Measurements from ENCODE around the gene PPME1. TPM values are rescaled to one million over a fixed set of nuclear protein-coding genes. Genes with fewer than 3 reads are reported as not detected.
A peak's percentile ranks its signal among the peaks of the same experiment; 100 is the strongest.

The PPME1 gene
- total RNA-seq, 1 experiment from 2014 or later, result 68.3 TPM

- no peak for DNase-seq (ENCODE audit: low read depth, low spot score)
- no peak for ATAC-seq
- Histone ChIP-seq H3K9me3 (ENCODE audit: control insufficient read depth in 1 of 2, insufficient read depth in 1 of 2, low read depth in 1 of 2, low read length in 2 of 2) (no peaks in the 10 kb centered on the region), H3K27me3 (ENCODE audit: insufficient read depth, low read length) (no peaks in the 10 kb centered on the region), H3K4me2 (ENCODE audit: low read length) (peak overlapping the region; percentile 90; the same call in 1 of the 2 replicates), H2AFZ (ENCODE audit: low read depth, low read length, poor library complexity, severe bottlenecking) (no peak overlapping the region), H3K9ac (ENCODE audit: low read length) (no peak overlapping the region), H4K20me1 (ENCODE audit: insufficient read depth) (no peaks in the 10 kb centered on the region), H3K4me3 (replicated peaks in 1 of 2; ENCODE audit: low read depth in 1 of 2, low read length in 2 of 2) (no peak overlapping the region), H3K9me2 (ENCODE audit: insufficient read depth) (no peaks in the 10 kb centered on the region), H3K4me1 (ENCODE audit: control insufficient read depth in 1 of 2, insufficient read depth in 2 of 2, low read length in 2 of 2) (peaks cover 12 to 18% of the 10 kb centered on the region in 2 experiments; a peak in 2 of 4 replicates), H3K27ac (ENCODE audit: low read depth, low read length) (no peak overlapping the region), H3K79me2 (ENCODE audit: insufficient read depth, low read length) (peaks cover 52% of the 10 kb centered on the region), H3K36me3 (ENCODE audit: control insufficient read depth in 1 of 2, insufficient read depth in 2 of 2, low read length in 2 of 2) (peaks cover 21 to 25% of the 10 kb centered on the region in 2 experiments)
- CTCF ChIA-PET, result no interaction called here
- intact Hi-C loops (cut with micrococcal nuclease), result no loop called here
- RAD21 ChIA-PET (ENCODE audit: low non-redundant PET in 1 of 2, low total read pairs in 2 of 2, uncharacterized antibody in 2 of 2, unreplicated experiment in 2 of 2), result no interaction called here
- BruUV-seq (replicated peaks), result no TSS peak
- POLR2A ChIA-PET, result no interaction called here
- TF ChIP-seq MAX (IDR thresholded peaks at IDR 0.05), result no peak
- TF ChIP-seq EGR1 (IDR thresholded peaks at IDR 0.05; ENCODE audit: low read depth), result no peak
- TF ChIP-seq JUND (IDR thresholded peaks at IDR 0.05), result no peak
- TF ChIP-seq CEBPB (IDR thresholded peaks at IDR 0.05; ENCODE audit: low read depth), result no peak
- no peak for TF ChIP-seq ZNF274 (IDR thresholded peaks at IDR 0.05; ENCODE audit: low read depth, low read length)
- no peak for TF ChIP-seq SP1 (IDR thresholded peaks at IDR 0.05; ENCODE audit: low read depth)
- no peak for TF ChIP-seq ELF1 (IDR thresholded peaks at IDR 0.05; ENCODE audit: borderline replicate concordance, low read depth)
- no peak for TF ChIP-seq YY1 (IDR thresholded peaks at IDR 0.05; ENCODE audit: extremely low read depth, insufficient replicate concordance, low read depth, low read length)
Observed at GRCh38 chr11:74168838-74169237, 2.3 kb upstream of the PPME1 start.

- H3K4me3 ChIP-seq (replicated peaks in 1 of 2; ENCODE audit: low read depth in 1 of 2, low read length in 2 of 2), result peak overlapping the region; percentile 83 to 94
- H3K79me2 ChIP-seq (ENCODE audit: insufficient read depth, low read length), result peaks cover 63% of the 10 kb centered on the region
- H3K4me1 ChIP-seq (ENCODE audit: control insufficient read depth in 1 of 2, insufficient read depth in 2 of 2, low read length in 2 of 2), result peaks cover 12 to 18% of the 10 kb centered on the region in 2 experiments; a peak in 2 of 4 replicates
- ATAC-seq, result no peak
- ChIA-PET RAD21 (ENCODE audit: low non-redundant PET in 1 of 2, low total read pairs in 2 of 2, uncharacterized antibody in 2 of 2, unreplicated experiment in 2 of 2) (interaction anchor here (0.7 to 0.8 kb wide), 3 partner anchors 61 to 187 kb away, joined by 4 to 6 read pairs (median 5); partner anchors contain the start of gene UCP2 (in 2 of the 2)), POLR2A (interaction anchor here (1.4 to 1.6 kb wide), 3 partner anchors 8 to 45 kb away, joined by 3 to 8 read pairs (median 6); no protein-coding TSS in a partner anchor), CTCF (no interaction called here)
- TF ChIP-seq ATF3 (IDR thresholded peaks at IDR 0.05), result no peak
- no peak for TF ChIP-seq POLR2AphosphoS5 (IDR thresholded peaks at IDR 0.05; ENCODE audit: low read depth, low read length)
- no peak for TF ChIP-seq POLR2A (IDR thresholded peaks at IDR 0.05; ENCODE audit: borderline replicate concordance, extremely low read depth, insufficient read depth, insufficient read length)
- TF ChIP-seq TCF7L2 (IDR thresholded peaks at IDR 0.05; ENCODE audit: borderline replicate concordance, extremely low read depth, insufficient read depth, insufficient read length), result no peak
- no peak for TF ChIP-seq EZH2 (IDR thresholded peaks at IDR 0.05)
- no peak for TF ChIP-seq FOSL1 (IDR thresholded peaks at IDR 0.05; ENCODE audit: low read depth)
- no peak for TF ChIP-seq RAD21 (IDR thresholded peaks at IDR 0.05; ENCODE audit: low read depth)
- TF ChIP-seq JUND (IDR thresholded peaks at IDR 0.05), result no peak
- no peak for TF ChIP-seq EGR1 (IDR thresholded peaks at IDR 0.05; ENCODE audit: low read depth)
- TF ChIP-seq ELF1 (IDR thresholded peaks at IDR 0.05; ENCODE audit: borderline replicate concordance, low read depth), result no peak
- TF ChIP-seq SP1 (IDR thresholded peaks at IDR 0.05; ENCODE audit: low read depth), result no peak
- TF ChIP-seq ZBTB33 (IDR thresholded peaks at IDR 0.05; ENCODE audit: extremely low read depth, insufficient replicate concordance, low read length), result no peak
- TF ChIP-seq ZNF274 (IDR thresholded peaks at IDR 0.05; ENCODE audit: low read depth, low read length), result no peak
- H4K20me1 ChIP-seq (ENCODE audit: insufficient read depth), result 0 out of 2 replicates have a peak, but pooled peaks cover 3% of the 10 kb centered on the region
- H3K27ac ChIP-seq (ENCODE audit: low read depth, low read length), result peak overlapping the region; percentile 66
- H3K9ac ChIP-seq (ENCODE audit: low read length), result peak overlapping the region; percentile 75
- H3K9me2 ChIP-seq (ENCODE audit: insufficient read depth), result no peaks in the 10 kb centered on the region
- intact Hi-C loops (cut with micrococcal nuclease), result loop anchor here (5.0 kb wide), 1 partner anchor 188 kb away; the partner anchor contains the start of gene UCP2
- peaks cover 17 to 20% of the 10 kb centered on the region in 2 experiments for H3K36me3 ChIP-seq (ENCODE audit: control insufficient read depth in 1 of 2, insufficient read depth in 2 of 2, low read length in 2 of 2)
- no TSS peak for BruUV-seq (replicated peaks)
- H3K4me2 ChIP-seq (ENCODE audit: low read length), result peak overlapping the region; percentile 90
- no peaks in the 10 kb centered on the region for H3K27me3 ChIP-seq (ENCODE audit: insufficient read depth, low read length)
- H3K9me3 ChIP-seq (ENCODE audit: control insufficient read depth in 1 of 2, insufficient read depth in 1 of 2, low read depth in 1 of 2, low read length in 2 of 2), result no peaks in the 10 kb centered on the region
- DNase-seq (ENCODE audit: low read depth, low spot score), result no peak
- peak overlapping the region; percentile 19 for H2AFZ ChIP-seq (ENCODE audit: low read depth, low read length, poor library complexity, severe bottlenecking)
Observed at GRCh38 chr11:74169738-74170458, 1.2 kb upstream of the PPME1 start.
